OCI-LY7 (cell line): ENCODE data around the gene PLCB1. TPM values are rescaled to one million over a fixed set of nuclear protein-coding genes. Genes with fewer than 3 reads are reported as not detected.

ENCODE experiments used
- BruUV-seq: library from RNA; stranded (reverse); fragments of 400-500 nt; replicated peaks from 2 replicates; lab custom pipeline; 2021; lab: Mats Ljungman, UMichigan
- CTCF ChIA-PET: fragments of 300-600 bp; sonication (Branson Sonifier 250); formaldehyde crosslinking; loops from one replicate; lab custom pipeline; 2022; ENCODE audit warnings: antibody characterized with exemption; ENCODE audit not compliant: unreplicated experiment; lab: Charles Lee
- POLR2A ChIA-PET: fragments of 300-600 bp; sonication (Branson Sonifier 250); formaldehyde crosslinking; loops from one replicate; lab custom pipeline; 2022; ENCODE audit warnings: antibody characterized with exemption; lab: Charles Lee
- DNase-seq: peaks from one replicate; pipeline ENCODE4 v3.0.0-alpha.2; 2015; ENCODE audit warnings: low spot score
- H2AFZ ChIP-seq: fragments of 200-600 bp; sonication (generic), shearing (Covaris generic); 2 replicates; pipeline ENCODE4 v1.6.1; 2014; ENCODE audit warnings: mild to moderate bottlenecking, antibody characterized with exemption, low read length, moderate library complexity
- H3K27ac ChIP-seq: fragments of 200-600 bp; sonication (generic); 2 replicates; pipeline ENCODE4 v1.5.1; 2014; ENCODE audit warnings: mixed run types, low read depth, mild to moderate bottlenecking, moderate library complexity, low read length, inconsistent platforms; ENCODE audit not compliant: poor library complexity, severe bottlenecking
- H3K36me3 ChIP-seq: fragments of 200-600 bp; sonication (generic); 2 replicates; pipeline ENCODE4 v1.6.1; 2014; ENCODE audit warnings: mild to moderate bottlenecking, antibody characterized with exemption, low read length, moderate library complexity, mixed read lengths; ENCODE audit not compliant: insufficient read depth
- H3K4me1 ChIP-seq: fragments of 200-600 bp; sonication (generic); 2 replicates; pipeline ENCODE4 v1.5.1; 2014; ENCODE audit warnings: mild to moderate bottlenecking, low read length; ENCODE audit not compliant: insufficient read depth, poor library complexity, severe bottlenecking
- H3K4me2 ChIP-seq: fragments of 200-600 bp; sonication (generic); 2 replicates; pipeline ENCODE4 v1.6.1; 2014; ENCODE audit warnings: mild to moderate bottlenecking, low read length
- H3K4me3 ChIP-seq: fragments of 200-600 bp; sonication (generic); 2 replicates; pipeline ENCODE4 v1.5.1; 2014; ENCODE audit warnings: mild to moderate bottlenecking, low read depth, low read length; ENCODE audit not compliant: poor library complexity, severe bottlenecking
- H3K79me2 ChIP-seq: fragments of 200-600 bp; sonication (generic); 2 replicates; pipeline ENCODE4 v1.6.1; 2016; ENCODE audit warnings: low read depth, mild to moderate bottlenecking, low read length, moderate library complexity, mixed read lengths; ENCODE audit not compliant: insufficient read depth
- H3K9me2 ChIP-seq: fragments of 200-600 bp; sonication (generic); 2 replicates; pipeline ENCODE4 v1.6.1; 2016; ENCODE audit warnings: mild to moderate bottlenecking, low read length, mixed read lengths; ENCODE audit not compliant: insufficient read depth
- H3K9me3 ChIP-seq: fragments of 200-600 bp; sonication (generic); 2 replicates; pipeline ENCODE4 v1.6.1; 2014; ENCODE audit warnings: mild to moderate bottlenecking, mixed run types, low read length, mixed read lengths
- H4K20me1 ChIP-seq: fragments of 200-600 bp; sonication (generic); 2 replicates; pipeline ENCODE4 v1.6.1; 2014; ENCODE audit warnings: mild to moderate bottlenecking, antibody characterized with exemption, low read length, moderate library complexity, mixed read lengths; ENCODE audit not compliant: insufficient read depth
- CTCF ChIP-seq: fragments of 200-600 bp; sonication (generic); conservative IDR thresholded peaks from 2 replicates; pipeline ENCODE4 v1.5.1; 2014; ENCODE audit warnings: mild to moderate bottlenecking, antibody characterized with exemption, low read length, moderate library complexity, mixed read lengths
- EZH2phosphoT487 ChIP-seq: fragments of 200-600 bp; sonication (generic); IDR thresholded peaks from 2 replicates; pipeline ENCODE4 v1.6.1; 2018; ENCODE audit warnings: low read depth, borderline replicate concordance, mild to moderate bottlenecking, mixed run types, antibody characterized with exemption, low read length, moderate library complexity, mixed read lengths
- intact Hi-C: fragments of 100-400 bp; cut with micrococcal nuclease; formaldehyde crosslinking; loops from one replicate; pipeline ENCODE4 v1.10.0; 2022; ENCODE audit not compliant: unreplicated experiment
- total RNA-seq, 2 experiments: library from RNA; depleted of rRNA in 1 of 2; stranded (reverse); fragments of >200 nt in 1 of 2; shearing (Covaris generic) in 1 of 2; gene quantifications; 2 replicates each; pipeline ENCODE4 v1.2.3, GENCODE V29; 2014 to 2022

PLCB1 gene
- total RNA-seq, 2 experiments from 2014 or later = 14.6 to 30.5 TPM

- Histone ChIP-seq H3K4me3 (no peak overlapping the region), H3K36me3 (peaks cover 6% of the 10 kb centered on the region; the same call in 1 of the 2 replicates), H4K20me1 (no peaks in the 10 kb centered on the region), H3K79me2 (no peaks in the 10 kb centered on the region), H3K9me2 (no peaks in the 10 kb centered on the region), H3K4me2 (no peak overlapping the region), H2AFZ (no peak overlapping the region), H3K27ac (no peak overlapping the region), H3K9me3 (no peaks in the 10 kb centered on the region), H3K4me1 (no peaks in the 10 kb centered on the region)
- ChIA-PET POLR2A (no interaction called here), CTCF (no interaction called here)
- TF ChIP-seq EZH2phosphoT487 = no peak
- no peak for TF ChIP-seq CTCF
- DNase-seq = no peak
- intact Hi-C loops = no loop called here
- no TSS peak for BruUV-seq
Measured at GRCh38 chr20:8172191-8172590, 40.1 kb downstream of the PLCB1 start.

- TF ChIP-seq EZH2phosphoT487 = no peak
- no peak for TF ChIP-seq CTCF
- H3K9me3 ChIP-seq = peaks cover 6% of the 10 kb centered on the region; the same call in 1 of the 2 replicates
- DNase-seq = no peak
- no peaks in the 10 kb centered on the region for H3K79me2 ChIP-seq
- peaks cover 6% of the 10 kb centered on the region; the same call in 1 of the 2 replicates for H3K36me3 ChIP-seq
- no peaks in the 10 kb centered on the region for H3K4me1 ChIP-seq
- H3K4me3 ChIP-seq = no peak overlapping the region
- H3K27ac ChIP-seq = no peak overlapping the region
- intact Hi-C loops = no loop called here
- H4K20me1 ChIP-seq = no peaks in the 10 kb centered on the region
- POLR2A ChIA-PET = no interaction called here
- no peaks in the 10 kb centered on the region for H3K9me2 ChIP-seq
- H3K4me2 ChIP-seq = no peak overlapping the region
- CTCF ChIA-PET = no interaction called here
- no TSS peak for BruUV-seq
- H2AFZ ChIP-seq = no peak overlapping the region
Measured at GRCh38 chr20:8175741-8176675, 43.9 kb downstream of the PLCB1 start.

- H3K9me3 ChIP-seq = peaks cover 13% of the 10 kb centered on the region; the same call in 1 of the 2 replicates
- no peak overlapping the region for H2AFZ ChIP-seq
- no peaks in the 10 kb centered on the region for H3K36me3 ChIP-seq
- intact Hi-C loops = no loop called here
- H3K4me3 ChIP-seq = no peak overlapping the region
- no peak overlapping the region for H3K27ac ChIP-seq
- no peaks in the 10 kb centered on the region for H3K4me1 ChIP-seq
- no peak for DNase-seq
- TF ChIP-seq EZH2phosphoT487 (no peak), CTCF (no peak)
- H3K79me2 ChIP-seq = no peaks in the 10 kb centered on the region; the same call in 1 of the 2 replicates
- no peaks in the 10 kb centered on the region for H4K20me1 ChIP-seq
- H3K4me2 ChIP-seq = no peak overlapping the region
- POLR2A ChIA-PET = no interaction called here
- no TSS peak for BruUV-seq
- CTCF ChIA-PET = no interaction called here
- no peaks in the 10 kb centered on the region for H3K9me2 ChIP-seq
Measured at GRCh38 chr20:8183526-8183925, 51.5 kb downstream of the PLCB1 start.
